Activated B cell treated with CpG ODN at 0.5 μM for 24 hours (primary cell): ENCODE data around the gene RNF138. TPM values are rescaled to one million over a fixed set of nuclear protein-coding genes. Genes with fewer than 3 reads are reported as not detected.
A peak's percentile ranks its signal among the peaks of the same experiment; 100 is the strongest.

Experiments
- ATAC-seq: fragments of 200-7000 bp; cut with Tn5 transposase; one replicate; pipeline ENCODE4 v1.10.0; 2021; ENCODE audit warnings: low read depth, mild to moderate bottlenecking, moderate library complexity
- CTCF ChIA-PET: fragments of 350-600 bp; sonication (Branson Sonifier 250); formaldehyde crosslinking; loops from one replicate; lab custom pipeline; 2021; ENCODE audit warnings: antibody characterized with exemption; lab: Charles Lee
- POLR2A ChIA-PET: fragments of 350-600 bp; sonication (Branson Sonifier 250); formaldehyde crosslinking; loops from one replicate; lab custom pipeline; 2021; ENCODE audit warnings: antibody characterized with exemption; lab: Charles Lee
- DNase-seq: peaks from one replicate; pipeline ENCODE4 v3.0.0; 2022
- H3K27ac Mint-ChIP-seq: one replicate; pipeline ENCODE4 v1.8.0; 2020; ENCODE audit warnings: mixed read lengths
- H3K27me3 Mint-ChIP-seq: one replicate; pipeline ENCODE4 v1.8.0; 2021; ENCODE audit warnings: mixed read lengths
- H3K36me3 Mint-ChIP-seq: one replicate; pipeline ENCODE4 v1.8.0; 2021; ENCODE audit warnings: low read depth, mixed read lengths
- H3K4me1 Mint-ChIP-seq: one replicate; pipeline ENCODE4 v1.8.0; 2021; ENCODE audit warnings: mixed read lengths
- H3K4me3 Mint-ChIP-seq: one replicate; pipeline ENCODE4 v1.8.0; 2020; ENCODE audit warnings: mild to moderate bottlenecking, mixed read lengths
- H3K9me3 Mint-ChIP-seq: one replicate; pipeline ENCODE4 v1.8.0; 2020; ENCODE audit warnings: mixed read lengths
- CTCF ChIP-seq: fragments of 200-600 bp; IDR thresholded peaks from one replicate; pipeline ENCODE4 v1.8.0; 2022; ENCODE audit warnings: antibody characterized with exemption, mild to moderate bottlenecking
- intact Hi-C: fragments of 100-400 bp; cut with micrococcal nuclease; formaldehyde crosslinking; loops from one replicate; pipeline ENCODE4 v1.15.1; 2024
- total RNA-seq: library from RNA; stranded (reverse); gene quantifications from 2 replicates; pipeline ENCODE4 v1.2.3, GENCODE V29; 2022

The RNF138 gene
- total RNA-seq, 1 donor from 2014 or later = 66.4 TPM

GRCh38 chr18:32093523-32093922 lies 1.8 kb downstream of the RNF138 start:
- Mint-ChIP-seq H3K27ac (peak overlapping the region; percentile 96), H3K4me1 (peaks cover 44% of the 10 kb centered on the region), H3K27me3 (no peaks in the 10 kb centered on the region), H3K4me3 (peak overlapping the region; percentile 98), H3K36me3 (peaks cover 44% of the 10 kb centered on the region), H3K9me3 (no peaks in the 10 kb centered on the region)
- POLR2A ChIA-PET = interaction anchor here (0.5 to 4.3 kb wide), 7 partner anchors 10 to 848 kb away, joined by 3 to 110 read pairs (median 4); partner anchors contain the start of genes RNF125 and TRAPPC8
- intact Hi-C loops = loop anchor here (1.0 to 10.0 kb wide), 9 partner anchors 8 to 821 kb away; partner anchors contain the start of genes B4GALT6, GAREM1 and KLHL14
- no peak for DNase-seq
- no peak for ATAC-seq
- CTCF ChIA-PET = interaction anchor here (0.5 kb wide), 1 partner anchor 16 kb away, joined by 4 read pairs; no protein-coding TSS in a partner anchor
- TF ChIP-seq CTCF = no peak

GRCh38 chr18:32095192-32095899 lies 3.7 kb downstream of the RNF138 start:
- intact Hi-C loops = loop anchor here (10.0 kb wide), 1 partner anchor 819 kb away; no protein-coding TSS in a partner anchor
- H3K4me3 Mint-ChIP-seq = no peak overlapping the region
- no peak for TF ChIP-seq CTCF
- DNase-seq = no peak
- H3K9me3 Mint-ChIP-seq = no peaks in the 10 kb centered on the region
- POLR2A ChIA-PET = interaction anchor here (0.6 kb wide), 1 partner anchor 442 kb away, joined by 3 read pairs; no protein-coding TSS in a partner anchor
- H3K27me3 Mint-ChIP-seq = no peaks in the 10 kb centered on the region
- CTCF ChIA-PET = interaction anchor here (0.5 kb wide), 1 partner anchor 21 kb away, joined by 5 read pairs; no protein-coding TSS in a partner anchor
- peak overlapping the region; percentile 26 for H3K27ac Mint-ChIP-seq
- H3K36me3 Mint-ChIP-seq = peaks cover 55% of the 10 kb centered on the region
- peaks cover 57% of the 10 kb centered on the region for H3K4me1 Mint-ChIP-seq
- ATAC-seq = no peak

- intact Hi-C loops = loop anchor here (10.0 kb wide), 1 partner anchor 819 kb away; no protein-coding TSS in a partner anchor
- no peak for TF ChIP-seq CTCF
- ChIA-PET POLR2A (interaction anchor here (0.6 kb wide), 1 partner anchor 442 kb away, joined by 3 read pairs; no protein-coding TSS in a partner anchor), CTCF (interaction anchor here (0.5 kb wide), 1 partner anchor 20 kb away, joined by 5 read pairs; no protein-coding TSS in a partner anchor)
- Mint-ChIP-seq H3K27me3 (no peaks in the 10 kb centered on the region), H3K9me3 (no peaks in the 10 kb centered on the region), H3K36me3 (peaks cover 57% of the 10 kb centered on the region), H3K4me3 (no peak overlapping the region), H3K27ac (peak overlapping the region; percentile 26), H3K4me1 (peaks cover 59% of the 10 kb centered on the region)
- DNase-seq (no peak), ATAC-seq (no peak)
Measured at GRCh38 chr18:32095900-32096229, 4.2 kb downstream of the RNF138 start.

- Mint-ChIP-seq H3K27me3 (no peaks in the 10 kb centered on the region), H3K36me3 (peaks cover 59% of the 10 kb centered on the region), H3K4me3 (no peak overlapping the region), H3K27ac (no peak overlapping the region), H3K4me1 (peaks cover 58% of the 10 kb centered on the region), H3K9me3 (no peaks in the 10 kb centered on the region)
- TF ChIP-seq CTCF = no peak
- DNase-seq (no peak), ATAC-seq (no peak)
- intact Hi-C loops = loop anchor here (10.0 kb wide), 1 partner anchor 818 kb away; no protein-coding TSS in a partner anchor
- ChIA-PET CTCF (no interaction called here), POLR2A (no interaction called here)
Measured at GRCh38 chr18:32096946-32097345, 5.3 kb downstream of the RNF138 start.

GRCh38 chr18:32104516-32104915 lies 12.8 kb downstream of the RNF138 start:
- ChIA-PET POLR2A (no interaction called here), CTCF (no interaction called here)
- peaks cover 41% of the 10 kb centered on the region for H3K36me3 Mint-ChIP-seq
- peaks cover 40% of the 10 kb centered on the region for H3K4me1 Mint-ChIP-seq
- no peaks in the 10 kb centered on the region for H3K9me3 Mint-ChIP-seq
- no peak overlapping the region for H3K27ac Mint-ChIP-seq
- DNase-seq = no peak
- intact Hi-C loops = no loop called here
- no peaks in the 10 kb centered on the region for H3K27me3 Mint-ChIP-seq
- no peak for TF ChIP-seq CTCF
- H3K4me3 Mint-ChIP-seq = no peak overlapping the region
- ATAC-seq = no peak
